HG03175 (cell line): ENCODE measurements around the gene CROCC2.

Experiments used
- ATAC-seq: cut with Tn5 transposase; IDR thresholded peaks from one replicate; pipeline ENCODE4 v1.9.1; 2021; ENCODE audit warnings: mild to moderate bottlenecking, moderate library complexity; ENCODE audit not compliant: unreplicated experiment

Gene CROCC2

DNA sequence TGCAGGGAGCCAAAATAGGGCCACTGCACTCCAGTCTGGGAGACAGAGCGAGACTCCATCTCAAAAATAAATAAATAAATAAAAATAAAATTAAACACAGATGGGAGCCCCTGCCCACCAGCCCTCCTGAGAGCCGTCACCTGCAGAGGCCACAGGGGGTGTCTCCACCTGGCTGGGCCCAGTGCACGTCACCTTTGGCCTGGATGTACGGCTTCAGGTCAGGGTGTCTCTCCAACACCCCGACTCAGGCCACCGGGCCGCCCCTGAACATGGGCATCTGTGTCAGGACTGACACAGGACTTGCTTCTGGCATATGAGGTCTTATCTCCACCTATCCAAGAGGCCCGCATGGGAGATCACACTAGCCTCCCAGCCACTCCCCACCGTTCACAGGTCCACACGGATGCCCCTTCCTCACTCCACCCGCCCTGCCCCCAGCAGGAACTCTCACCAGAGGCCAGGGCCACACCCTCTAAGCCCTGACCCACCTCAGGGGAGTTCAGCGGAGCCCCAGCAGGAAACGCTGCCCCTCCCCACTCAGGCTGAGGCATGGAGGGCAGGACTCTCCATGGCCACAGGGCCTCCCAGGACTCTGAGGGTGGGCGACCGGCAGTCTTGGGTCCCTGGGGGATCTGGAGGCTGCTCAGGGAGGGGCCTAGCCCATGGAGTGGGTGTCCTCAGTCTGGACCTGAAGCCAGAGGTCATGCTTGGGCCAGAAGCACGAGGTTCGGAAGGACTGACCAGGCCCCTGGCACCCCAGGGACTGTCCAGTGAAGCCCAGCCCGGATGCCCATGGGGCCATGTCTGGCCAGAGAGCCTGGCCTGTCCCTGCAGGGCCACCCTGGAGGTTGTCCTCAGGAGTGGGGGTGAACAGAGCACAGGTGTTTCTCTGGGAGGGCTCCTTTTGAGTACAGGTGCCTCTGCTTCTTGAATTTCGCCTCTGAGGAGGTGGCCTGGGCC, 1.6 kb upstream of the CROCC2 start:
- ATAC-seq, result no peak

DNA sequence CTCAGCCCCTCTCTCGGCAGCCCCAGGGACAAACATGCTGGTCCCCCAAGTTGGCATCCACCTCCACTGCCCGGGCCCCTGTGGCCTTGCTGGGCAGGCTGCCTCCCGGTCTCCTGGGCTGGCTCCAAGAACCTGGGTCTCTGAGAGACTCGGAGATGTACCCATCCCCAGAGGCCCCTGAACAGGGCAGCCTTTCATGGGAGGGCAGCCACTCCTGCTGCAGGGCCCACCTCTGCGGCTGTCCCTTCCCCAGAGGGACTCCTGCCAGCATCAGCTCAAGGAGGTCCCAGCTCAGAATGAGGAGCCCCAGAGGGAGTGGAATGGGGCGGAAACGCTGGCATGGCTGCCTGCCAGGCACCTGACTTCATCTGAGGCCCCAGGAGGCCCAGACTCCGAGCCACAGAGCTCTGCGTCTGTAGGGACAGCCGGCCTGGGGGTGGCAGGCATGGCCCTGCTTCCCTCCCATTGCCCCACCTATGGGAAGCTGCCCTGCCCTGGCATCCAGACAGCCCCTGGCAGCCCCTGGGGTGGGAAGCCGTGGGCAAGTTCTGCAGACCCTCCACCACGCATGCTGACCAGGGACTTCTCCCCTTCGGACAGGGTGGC, 857 bp upstream of the CROCC2 start:
- no peak for ATAC-seq

- ATAC-seq, result no peak
These were observed 915 bp downstream of the CROCC2 start for GRCh38 chr2:240906911-240907590.

- no peak for ATAC-seq
These were observed 3.3 kb downstream of the CROCC2 start for GRCh38 chr2:240909216-240909974.

DNA sequence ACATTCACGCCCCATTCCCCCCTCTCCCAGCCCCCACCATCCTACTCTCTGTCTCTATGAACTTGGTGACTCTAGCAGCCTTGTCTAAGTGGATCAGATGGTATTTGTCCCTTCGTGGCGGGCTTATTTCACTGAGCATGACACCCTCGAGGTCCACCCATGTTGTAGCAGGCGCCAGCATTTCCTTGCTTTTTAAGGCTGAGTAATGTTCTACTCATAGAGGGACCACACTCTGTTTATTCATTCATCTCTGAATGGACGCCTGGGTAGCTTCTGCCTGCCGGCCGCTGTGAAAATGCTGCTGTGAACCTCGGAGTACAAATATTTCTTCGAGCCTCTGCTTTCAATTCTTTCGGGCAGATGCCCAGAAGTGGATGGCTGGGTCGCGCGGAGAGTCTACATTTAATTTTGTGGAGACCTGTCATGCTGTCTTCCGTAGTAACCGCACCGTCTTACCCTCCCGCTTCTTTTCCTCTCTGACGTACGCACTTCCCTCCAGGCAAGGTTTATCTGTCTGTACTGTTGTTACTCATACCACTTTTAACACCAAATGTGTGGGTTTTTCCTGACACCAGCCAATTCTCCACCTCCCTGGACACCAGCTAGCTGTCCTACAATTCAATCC, 5.6 kb downstream of the CROCC2 start:
- ATAC-seq, result no peak

DNA sequence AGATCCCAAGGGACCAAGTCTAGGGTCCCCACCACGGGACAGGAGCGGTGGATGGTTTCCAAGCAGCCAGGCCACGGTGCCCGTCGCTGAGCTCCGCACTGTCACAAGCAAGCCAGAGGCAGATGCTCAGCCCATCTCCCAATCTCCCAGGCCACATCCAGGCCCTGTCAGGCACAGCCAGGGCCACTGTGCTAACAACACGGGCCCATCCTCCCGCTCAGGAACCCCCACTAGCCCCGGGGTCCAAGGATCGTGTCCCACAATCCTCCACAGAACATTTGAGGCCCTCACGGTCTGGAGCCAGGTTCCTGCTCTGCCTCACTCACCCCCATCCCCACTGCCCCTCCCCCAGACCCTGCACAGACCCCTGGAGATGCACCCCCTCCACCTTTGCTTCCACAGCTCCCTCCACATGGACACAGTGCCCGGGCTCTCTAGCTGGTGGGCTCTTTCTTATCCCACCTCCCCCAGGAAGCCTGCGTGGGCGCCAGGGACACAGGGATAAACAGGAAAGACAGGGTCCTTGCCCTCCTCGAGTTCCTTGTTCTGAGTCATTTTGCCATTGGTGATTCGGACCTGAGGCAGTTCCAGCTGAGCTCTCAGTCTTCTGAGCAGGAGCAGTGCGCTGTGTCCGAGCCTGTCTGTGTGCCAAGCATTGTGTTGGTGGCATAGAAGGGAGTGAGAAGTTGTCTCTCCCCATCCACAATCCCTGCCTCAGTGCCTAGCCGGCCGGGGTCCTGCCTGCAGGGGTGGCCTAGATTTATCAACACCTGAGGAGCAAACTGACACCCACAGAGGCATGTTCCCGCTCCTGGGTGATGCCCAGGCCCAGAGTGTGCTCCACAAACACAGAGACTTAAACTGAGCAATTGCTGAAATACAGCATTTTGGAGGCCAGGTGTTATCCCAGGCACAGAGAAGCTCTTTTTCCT, 7.0 kb downstream of the CROCC2 start:
- ATAC-seq, result no peak

DNA sequence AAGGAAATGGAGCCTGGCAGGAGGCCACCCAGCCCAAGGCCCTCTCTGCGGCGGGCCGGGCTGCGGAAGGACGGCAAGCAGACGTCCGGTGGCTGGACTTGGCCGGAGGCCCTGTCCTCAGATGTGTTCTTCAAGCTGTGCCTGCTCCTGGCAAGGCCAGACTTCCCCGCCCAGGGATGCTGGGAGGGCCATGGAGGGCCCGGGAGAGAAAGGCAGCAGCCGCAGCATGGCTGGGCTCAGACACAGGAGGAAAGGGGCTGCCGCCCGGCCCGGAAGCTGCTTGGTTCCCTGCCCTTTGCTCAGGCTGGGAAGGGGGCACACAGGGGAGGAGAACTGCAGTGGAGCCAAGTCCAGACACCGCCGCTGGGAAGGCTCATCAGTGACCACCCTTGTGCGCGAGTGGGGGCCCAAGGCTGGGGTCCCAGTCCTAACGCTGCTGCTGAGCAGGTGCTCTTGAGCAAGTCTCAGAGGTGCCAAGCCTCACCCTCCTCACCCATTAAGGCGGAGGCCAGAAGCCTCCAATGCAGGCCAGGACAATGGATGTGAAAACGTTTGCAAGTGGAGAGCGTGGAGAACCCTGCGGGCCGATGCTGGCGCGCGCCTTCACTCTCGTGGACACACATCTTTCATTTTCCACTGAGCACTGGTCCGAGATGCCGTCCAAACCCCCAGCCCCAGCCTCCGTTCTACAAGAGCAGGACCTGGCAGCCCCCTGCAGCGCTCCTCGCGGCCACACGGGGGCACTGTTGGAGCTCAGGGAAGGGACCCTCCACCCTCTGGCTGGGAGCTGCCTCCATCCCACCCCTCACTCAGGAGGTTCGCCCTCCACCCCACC, 7.9 kb downstream of the CROCC2 start:
- ATAC-seq, result no peak

DNA sequence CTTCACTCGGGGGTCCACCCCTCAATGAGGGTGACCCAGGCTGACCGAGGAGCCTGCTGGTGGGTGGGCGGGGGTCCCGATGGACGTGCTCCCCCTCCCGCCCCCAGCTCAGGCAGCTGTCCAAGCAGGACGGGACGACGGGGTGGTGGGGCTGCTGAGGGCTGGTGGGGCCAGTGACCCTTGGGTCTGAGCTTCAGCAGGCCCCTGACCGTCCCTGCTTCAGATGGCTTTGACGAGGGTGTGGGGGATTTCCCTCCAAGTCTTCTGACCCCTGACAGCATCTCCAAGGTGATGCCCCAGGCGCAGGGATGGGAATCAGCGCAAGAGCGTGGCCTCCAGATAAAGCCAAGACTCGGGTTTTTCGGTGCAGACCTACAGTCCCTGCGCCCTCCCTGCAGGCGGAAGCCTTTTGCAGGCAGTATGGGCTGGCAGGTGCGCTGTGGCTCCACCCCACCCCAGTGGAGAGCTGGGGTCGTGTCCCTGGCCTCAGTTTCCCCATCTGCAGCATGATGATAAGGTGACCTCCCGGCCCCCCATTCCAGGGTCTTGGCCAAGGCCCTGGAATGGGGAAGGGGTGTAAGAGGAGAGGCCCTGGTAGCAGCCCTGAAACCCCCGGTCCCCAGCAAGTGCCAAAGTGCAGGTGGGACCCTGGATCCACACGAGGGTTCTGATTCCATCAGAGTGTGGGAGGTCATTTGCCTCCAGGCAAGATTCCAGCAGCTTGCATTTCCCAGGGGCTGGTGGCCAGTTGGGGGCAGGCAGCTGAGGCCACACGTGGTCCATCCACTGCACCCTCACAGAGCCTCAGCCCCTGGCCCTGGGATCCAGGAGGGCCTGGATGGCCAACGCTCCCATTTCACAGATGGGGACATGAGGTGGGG, 8.7 kb downstream of the CROCC2 start:
- no peak for ATAC-seq

- ATAC-seq, result no peak
These were observed 9.6 kb downstream of the CROCC2 start for GRCh38 chr2:240915526-240916341.

- no peak for ATAC-seq
These were observed 10.5 kb downstream of the CROCC2 start for GRCh38 chr2:240916571-240917008.

DNA sequence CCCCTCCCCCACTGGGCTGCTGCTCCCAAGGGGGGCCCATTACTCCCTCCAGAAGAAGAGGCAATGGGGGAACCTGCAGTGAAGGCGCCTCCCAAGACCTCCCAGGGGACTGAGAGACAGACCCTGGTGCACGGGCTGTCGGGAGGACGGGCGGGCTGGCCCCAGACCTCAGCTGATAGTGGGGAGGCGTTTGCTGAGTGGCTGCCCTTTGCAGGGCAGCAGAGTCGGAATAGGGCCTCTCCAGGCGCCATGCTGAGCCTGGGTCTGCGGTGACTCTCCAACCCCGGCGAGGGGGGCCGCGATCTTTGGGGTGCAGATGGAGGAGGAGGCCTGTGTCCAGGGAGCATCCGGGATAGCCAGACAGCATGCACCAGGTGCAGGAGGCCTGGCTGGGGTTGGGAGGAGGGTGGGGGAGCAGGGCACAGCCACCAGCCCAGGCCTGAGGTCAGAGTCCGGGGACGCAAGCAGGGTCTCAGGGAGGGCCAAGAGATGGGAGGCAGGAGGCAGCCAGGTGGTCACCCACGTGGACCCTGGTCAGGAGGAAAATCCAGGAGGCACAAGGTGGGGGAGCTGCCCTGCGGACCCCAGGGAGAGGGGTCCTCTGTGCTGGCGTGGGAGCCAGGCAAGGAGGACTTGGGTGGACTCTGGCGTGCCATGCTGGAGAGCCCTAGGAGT, 11.0 kb downstream of the CROCC2 start:
- ATAC-seq, result no peak

- ATAC-seq, result no peak
These were observed 11.6 kb downstream of the CROCC2 start for GRCh38 chr2:240917684-240918257.

DNA sequence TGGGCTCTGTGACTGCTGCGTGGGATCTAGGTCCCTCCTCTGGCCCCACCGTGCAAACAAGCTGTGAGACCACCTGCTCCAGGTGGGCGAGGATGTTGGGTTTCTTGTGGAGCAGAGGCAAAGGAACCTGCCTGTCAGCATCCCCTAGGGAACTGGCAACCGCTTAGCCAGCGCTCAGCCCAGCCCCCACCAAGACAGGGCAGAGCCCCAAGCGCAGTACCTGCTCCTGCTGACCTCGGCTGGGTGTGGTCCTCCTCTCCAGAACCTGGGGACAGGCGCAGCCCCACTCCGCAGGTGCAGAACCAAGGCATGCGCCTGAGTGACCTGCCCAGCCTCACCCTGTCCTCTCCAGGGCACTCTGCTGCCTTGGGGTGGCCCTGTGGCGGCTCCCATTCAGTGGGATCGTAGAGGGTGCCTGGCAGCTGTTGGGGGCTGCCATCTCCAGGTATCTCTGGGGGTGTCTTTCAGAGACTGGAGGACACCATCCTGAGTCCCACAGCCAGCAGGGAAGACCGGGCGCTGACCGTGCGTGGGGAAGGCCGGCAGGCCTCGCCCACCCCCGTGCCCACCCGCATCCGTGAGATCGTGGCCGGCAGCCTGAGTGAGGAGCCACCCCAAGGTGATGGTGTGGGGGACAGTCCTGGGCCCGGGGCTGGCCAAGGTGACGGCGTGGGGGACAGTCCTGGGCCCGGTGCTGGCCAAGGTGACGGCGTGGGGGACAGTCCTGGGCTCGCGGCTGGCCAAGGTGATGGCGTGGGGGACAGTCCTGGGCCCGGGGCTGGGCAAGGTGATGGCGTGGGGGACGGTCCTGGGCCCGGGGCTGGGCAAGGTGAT, 12.3 kb downstream of the CROCC2 start:
- no peak for ATAC-seq

DNA sequence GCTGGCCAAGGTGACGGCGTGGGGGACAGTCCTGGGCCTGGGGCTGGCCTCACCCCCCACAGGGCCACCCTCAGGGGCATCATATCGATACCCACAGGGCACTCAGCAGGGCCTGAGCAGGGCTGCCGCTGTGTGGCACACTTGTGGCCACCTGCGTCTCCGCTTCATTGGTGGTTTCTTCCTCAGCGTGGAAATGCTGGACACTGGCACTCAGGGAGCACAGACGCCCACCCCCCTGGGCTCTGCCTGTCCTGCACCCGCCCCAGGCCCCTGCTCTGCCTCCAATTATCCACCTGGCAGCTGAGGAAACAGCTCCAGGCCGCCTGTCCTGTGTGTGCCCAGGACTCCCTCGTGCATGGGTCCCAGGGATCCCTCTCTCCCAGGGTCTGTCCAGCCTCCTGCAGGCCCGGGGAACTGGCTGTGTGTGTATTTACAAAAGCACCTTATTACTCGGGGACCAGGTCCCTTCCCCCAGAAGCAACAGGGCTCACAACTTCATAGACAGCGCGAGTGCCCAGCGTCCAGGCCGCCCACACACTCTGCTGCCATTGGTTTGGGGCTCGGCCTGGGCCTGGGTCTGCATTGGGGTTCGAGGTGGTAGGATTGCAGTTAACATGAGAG, 13.1 kb downstream of the CROCC2 start:
- ATAC-seq, result no peak
